Activated naive CD8-positive, alpha-beta T cell (primary cell): ENCODE data around the gene RCBTB2.

ENCODE experiments used
- H3K27ac Mint-ChIP-seq: one replicate; pipeline ENCODE4 v1.8.0; 2021; ENCODE audit warnings: mixed read lengths
- H3K27me3 Mint-ChIP-seq: one replicate; pipeline ENCODE4 v1.8.0; 2021; ENCODE audit warnings: mixed read lengths
- H3K36me3 Mint-ChIP-seq: one replicate; pipeline ENCODE4 v1.8.0; 2021; ENCODE audit warnings: mixed read lengths
- H3K4me1 Mint-ChIP-seq: one replicate; pipeline ENCODE4 v1.8.0; 2021; ENCODE audit warnings: low read depth, mixed read lengths
- H3K4me3 Mint-ChIP-seq: one replicate; pipeline ENCODE4 v1.8.0; 2021; ENCODE audit warnings: mild to moderate bottlenecking, mixed read lengths
- H3K9me3 Mint-ChIP-seq: one replicate; pipeline ENCODE4 v1.8.0; 2021; ENCODE audit warnings: low read depth, mixed read lengths

RCBTB2 gene

DNA sequence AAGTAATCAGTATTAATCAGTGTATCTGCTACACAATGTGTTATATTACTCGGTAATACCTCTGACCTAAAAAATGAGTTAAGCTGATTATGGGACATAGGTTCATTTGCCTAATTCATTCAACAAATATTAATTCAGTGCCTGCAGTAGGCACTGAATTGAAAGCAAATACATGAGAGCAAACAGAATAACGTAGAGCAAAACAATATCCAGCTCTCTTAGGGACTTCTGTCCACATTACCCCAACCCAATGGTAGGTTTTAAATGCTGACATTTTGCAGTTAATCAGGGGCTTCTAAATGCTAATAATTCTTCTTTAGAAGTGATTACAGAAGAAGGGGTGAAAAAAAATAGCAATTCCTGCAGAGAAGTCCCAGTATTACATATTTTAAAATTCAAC, 4.9 kb downstream of the RCBTB2 start:
- no peak overlapping the region for H3K4me3 Mint-ChIP-seq
- H3K36me3 Mint-ChIP-seq = peaks cover 6% of the 10 kb centered on the region
- H3K4me1 Mint-ChIP-seq = peaks cover 9% of the 10 kb centered on the region
- no peaks in the 10 kb centered on the region for H3K9me3 Mint-ChIP-seq
- H3K27me3 Mint-ChIP-seq = no peaks in the 10 kb centered on the region
- no peak overlapping the region for H3K27ac Mint-ChIP-seq

DNA sequence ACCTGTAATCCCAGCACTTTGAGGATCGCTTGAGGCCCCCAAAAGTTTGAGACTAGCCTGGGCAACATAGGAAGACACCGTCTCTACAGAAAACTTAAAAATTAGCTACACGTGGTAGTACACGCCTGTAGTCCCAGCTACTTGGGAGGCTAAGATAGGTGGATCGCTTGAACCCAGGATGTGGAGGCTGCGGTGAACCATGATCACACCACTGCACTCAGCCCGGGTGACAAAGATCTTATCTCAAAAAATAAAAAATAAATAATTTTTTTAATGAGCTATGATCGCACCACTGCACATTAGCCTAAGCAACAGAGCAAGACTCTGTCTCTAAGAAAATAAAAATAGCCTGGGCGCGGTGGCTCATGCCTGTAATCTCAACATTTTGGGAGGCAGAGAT, 6.6 kb downstream of the RCBTB2 start:
- H3K36me3 Mint-ChIP-seq = peaks cover 9% of the 10 kb centered on the region
- no peak overlapping the region for H3K4me3 Mint-ChIP-seq
- no peak overlapping the region for H3K27ac Mint-ChIP-seq
- H3K27me3 Mint-ChIP-seq = no peaks in the 10 kb centered on the region
- no peaks in the 10 kb centered on the region for H3K9me3 Mint-ChIP-seq
- peaks cover 1% of the 10 kb centered on the region for H3K4me1 Mint-ChIP-seq

DNA sequence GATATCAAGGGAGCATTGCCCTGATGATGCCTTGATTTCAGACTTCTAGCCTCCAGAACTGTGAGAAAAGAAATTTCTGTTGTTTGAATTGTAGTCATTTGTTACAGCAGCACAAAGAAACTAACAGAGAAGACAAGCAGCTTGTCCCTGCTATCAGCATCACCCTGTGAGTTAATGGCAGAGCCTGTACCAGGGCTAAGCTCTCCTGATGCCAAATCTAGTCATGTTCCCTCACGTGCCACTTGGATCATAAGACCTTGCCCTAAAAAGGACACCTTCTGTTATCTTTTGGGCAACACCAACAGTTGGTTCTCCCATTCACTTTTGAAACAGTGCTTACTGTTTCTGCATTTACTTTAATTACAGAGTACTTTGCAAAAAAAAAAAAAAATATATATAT, 14.8 kb downstream of the RCBTB2 start:
- Mint-ChIP-seq H3K27me3 (no peaks in the 10 kb centered on the region), H3K4me1 (no peaks in the 10 kb centered on the region), H3K4me3 (no peak overlapping the region), H3K36me3 (peaks cover 9% of the 10 kb centered on the region), H3K27ac (no peak overlapping the region), H3K9me3 (no peaks in the 10 kb centered on the region)

DNA sequence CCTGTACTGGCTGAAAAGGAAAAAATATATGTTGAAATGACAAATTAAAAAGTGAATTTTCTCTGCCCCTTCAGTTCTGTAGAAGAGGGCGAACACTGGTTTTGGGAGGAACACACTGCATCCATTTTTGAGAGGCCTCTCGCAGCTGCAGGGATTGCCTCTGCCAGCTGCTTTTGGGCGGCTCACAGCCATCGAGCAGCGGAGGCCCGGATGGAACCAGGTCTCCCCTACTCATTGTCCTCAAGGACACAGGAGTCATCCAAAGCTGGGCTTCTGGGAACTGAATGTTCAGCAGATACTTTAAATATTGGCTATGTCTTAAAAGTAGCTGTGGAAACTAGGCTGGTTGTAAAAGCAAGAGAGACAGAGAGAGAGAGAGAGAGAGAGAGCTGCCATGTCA, 17.1 kb downstream of the RCBTB2 start:
- Mint-ChIP-seq H3K4me1 (no peaks in the 10 kb centered on the region), H3K27me3 (no peaks in the 10 kb centered on the region), H3K36me3 (peaks cover 11% of the 10 kb centered on the region), H3K27ac (no peak overlapping the region), H3K9me3 (no peaks in the 10 kb centered on the region), H3K4me3 (no peak overlapping the region)

DNA sequence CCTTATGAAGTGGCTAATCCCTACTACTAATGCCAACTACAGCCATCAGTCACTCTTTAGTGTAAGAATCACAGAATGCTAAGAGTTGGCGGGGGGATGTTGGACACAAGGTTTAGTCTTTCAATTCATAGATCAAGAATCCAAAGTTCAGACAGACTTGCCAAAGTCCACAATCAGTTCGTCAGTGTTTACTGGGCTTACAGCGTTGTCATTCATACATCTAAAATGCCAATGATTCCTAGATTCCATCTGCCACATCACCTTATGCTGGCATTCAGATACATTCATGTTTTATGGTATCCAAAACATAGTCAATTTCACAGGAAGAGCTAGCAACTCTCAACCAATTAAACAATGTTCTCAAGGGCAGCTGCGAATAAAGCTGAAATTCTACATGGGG, 18.1 kb downstream of the RCBTB2 start:
- Mint-ChIP-seq H3K4me3 (no peak overlapping the region), H3K27me3 (no peaks in the 10 kb centered on the region), H3K36me3 (peaks cover 9% of the 10 kb centered on the region), H3K9me3 (no peaks in the 10 kb centered on the region), H3K27ac (no peak overlapping the region), H3K4me1 (peaks cover 1% of the 10 kb centered on the region)

DNA sequence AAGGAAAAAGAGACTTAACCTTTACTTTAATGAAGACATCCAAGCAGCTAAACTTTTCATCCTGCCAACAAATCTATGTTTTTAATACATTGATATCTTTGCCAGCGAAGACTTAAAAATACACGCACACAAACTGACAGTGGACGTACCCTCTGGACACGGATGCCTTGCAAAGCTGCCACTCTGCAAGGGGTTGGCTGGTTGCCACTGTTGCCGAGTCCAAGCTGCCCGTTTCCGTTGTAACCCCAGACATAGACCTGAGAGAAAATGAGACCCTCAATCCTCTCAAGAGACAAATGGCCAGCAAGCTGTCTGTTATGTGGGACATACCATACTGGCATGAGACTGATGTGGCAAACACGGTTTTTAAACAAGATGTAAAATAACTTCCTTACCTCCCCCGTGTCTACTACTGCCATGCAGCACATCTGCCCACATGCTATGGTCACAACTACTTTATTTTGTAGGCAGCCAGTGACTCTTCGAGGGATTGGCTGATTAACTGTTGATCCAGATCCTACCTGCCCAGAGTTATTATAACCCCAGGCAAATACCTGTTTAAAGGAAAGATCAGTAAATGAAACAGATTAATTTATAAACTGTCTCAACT, 21.2 kb downstream of the RCBTB2 start:
- H3K4me1 Mint-ChIP-seq = peaks cover 7% of the 10 kb centered on the region
- no peak overlapping the region for H3K4me3 Mint-ChIP-seq
- H3K27me3 Mint-ChIP-seq = no peaks in the 10 kb centered on the region
- H3K27ac Mint-ChIP-seq = no peak overlapping the region
- H3K9me3 Mint-ChIP-seq = no peaks in the 10 kb centered on the region
- H3K36me3 Mint-ChIP-seq = peaks cover 9% of the 10 kb centered on the region

DNA sequence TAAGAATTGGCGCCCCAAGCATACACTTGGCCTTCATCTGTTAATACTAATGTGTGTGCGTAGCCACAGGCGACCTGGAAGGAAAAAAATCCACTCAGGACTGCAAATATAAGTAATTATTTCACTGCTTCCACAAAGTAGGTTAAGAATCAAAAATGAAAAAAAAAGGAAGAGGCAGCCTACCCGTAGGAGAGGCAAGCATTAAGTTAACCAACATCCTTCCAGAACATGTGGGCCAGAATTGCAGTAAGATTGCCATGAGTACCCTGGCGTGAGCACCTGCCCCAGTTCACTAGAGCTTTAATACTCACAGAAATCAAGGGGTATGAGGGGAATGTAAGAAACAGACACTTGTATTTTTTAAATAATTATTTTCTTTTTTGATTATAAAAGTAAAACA, 22.2 kb downstream of the RCBTB2 start:
- H3K36me3 Mint-ChIP-seq = peaks cover 9% of the 10 kb centered on the region
- H3K27ac Mint-ChIP-seq = no peak overlapping the region
- peaks cover 17% of the 10 kb centered on the region for H3K4me1 Mint-ChIP-seq
- H3K4me3 Mint-ChIP-seq = no peak overlapping the region
- H3K27me3 Mint-ChIP-seq = no peaks in the 10 kb centered on the region
- no peaks in the 10 kb centered on the region for H3K9me3 Mint-ChIP-seq

DNA sequence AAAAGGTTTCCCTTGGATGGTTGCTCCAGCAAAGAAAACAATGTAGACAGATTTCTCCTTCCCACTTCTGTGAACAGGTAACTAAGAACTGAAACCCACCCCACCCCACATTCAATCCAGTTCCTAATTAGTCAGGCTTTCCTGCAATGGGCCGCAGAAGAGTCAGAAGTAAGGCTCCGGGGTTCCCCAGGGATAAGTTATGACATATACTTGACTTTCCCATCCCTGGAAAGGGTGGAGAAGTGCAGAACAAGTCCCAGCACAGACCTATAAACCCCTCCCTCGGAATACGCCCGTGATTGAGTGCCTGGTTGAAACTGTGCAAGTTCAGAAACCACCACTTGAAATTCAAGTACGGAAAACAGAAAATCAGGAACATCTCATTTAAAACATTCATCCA, 24.9 kb downstream of the RCBTB2 start:
- Mint-ChIP-seq H3K4me1 (peaks cover 38% of the 10 kb centered on the region), H3K4me3 (no peak overlapping the region), H3K9me3 (no peaks in the 10 kb centered on the region), H3K36me3 (peaks cover 7% of the 10 kb centered on the region), H3K27me3 (no peaks in the 10 kb centered on the region), H3K27ac (no peak overlapping the region)

DNA sequence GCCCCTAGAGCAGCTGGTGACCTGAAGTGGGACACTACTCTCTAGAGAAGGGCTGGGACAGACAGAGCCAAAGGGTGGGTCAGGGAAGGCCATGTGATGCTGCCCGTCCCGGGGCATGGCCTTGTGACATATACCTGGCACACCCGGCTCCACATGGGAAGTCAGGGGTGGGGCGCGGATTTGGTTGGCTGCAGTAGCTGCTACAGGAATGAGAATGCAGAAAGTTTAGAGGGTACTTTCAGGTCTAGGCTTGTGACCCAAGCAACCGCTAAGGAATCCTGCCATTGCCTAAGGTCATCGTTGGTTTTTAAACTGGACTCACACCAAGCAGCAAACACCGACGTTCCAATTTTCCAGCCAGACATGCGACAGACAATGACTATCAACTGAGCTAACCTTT, 25.9 kb downstream of the RCBTB2 start:
- no peak overlapping the region for H3K4me3 Mint-ChIP-seq
- H3K4me1 Mint-ChIP-seq = peaks cover 38% of the 10 kb centered on the region

DNA sequence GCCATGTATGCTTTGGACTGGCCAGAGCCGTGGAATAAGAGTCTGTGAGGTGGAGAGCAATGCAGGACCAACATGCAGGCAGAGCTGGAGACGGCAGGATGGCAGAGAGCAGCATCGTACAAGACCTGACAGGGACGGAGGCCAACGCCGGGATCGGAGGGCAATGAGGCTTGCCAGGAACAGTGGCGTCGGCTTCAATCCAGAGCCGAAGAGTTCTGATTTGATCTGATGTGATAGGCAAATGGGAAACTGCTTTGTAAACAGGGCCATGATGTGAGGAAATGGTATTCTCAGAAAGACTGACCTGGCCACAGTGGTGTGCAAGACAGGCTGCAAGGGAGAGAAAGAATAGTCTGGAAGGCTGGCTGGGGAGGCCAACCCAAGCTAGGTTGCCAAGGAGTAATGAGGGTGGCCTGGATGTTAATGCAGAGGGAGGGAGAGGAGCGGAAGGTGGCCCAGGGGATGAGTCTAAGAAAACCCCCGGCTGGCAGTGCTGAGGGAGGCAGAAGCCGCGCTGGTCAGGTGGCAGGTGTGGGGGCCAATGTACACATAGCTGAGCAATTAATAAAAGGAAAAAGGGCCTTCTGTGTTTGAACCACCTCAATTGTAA, 26.7 kb downstream of the RCBTB2 start:
- H3K27me3 Mint-ChIP-seq = no peaks in the 10 kb centered on the region
- peaks cover 2% of the 10 kb centered on the region for H3K36me3 Mint-ChIP-seq
- peaks cover 38% of the 10 kb centered on the region for H3K4me1 Mint-ChIP-seq
- H3K27ac Mint-ChIP-seq = peak overlapping the region; percentile 76
- H3K4me3 Mint-ChIP-seq = peak overlapping the region; percentile 62
- H3K9me3 Mint-ChIP-seq = no peaks in the 10 kb centered on the region

More for the DNA sequence above, 25.9 kb downstream of the RCBTB2 start:
- Mint-ChIP-seq H3K27ac (no peak overlapping the region), H3K9me3 (no peaks in the 10 kb centered on the region), H3K27me3 (no peaks in the 10 kb centered on the region), H3K36me3 (peaks cover 7% of the 10 kb centered on the region)

DNA sequence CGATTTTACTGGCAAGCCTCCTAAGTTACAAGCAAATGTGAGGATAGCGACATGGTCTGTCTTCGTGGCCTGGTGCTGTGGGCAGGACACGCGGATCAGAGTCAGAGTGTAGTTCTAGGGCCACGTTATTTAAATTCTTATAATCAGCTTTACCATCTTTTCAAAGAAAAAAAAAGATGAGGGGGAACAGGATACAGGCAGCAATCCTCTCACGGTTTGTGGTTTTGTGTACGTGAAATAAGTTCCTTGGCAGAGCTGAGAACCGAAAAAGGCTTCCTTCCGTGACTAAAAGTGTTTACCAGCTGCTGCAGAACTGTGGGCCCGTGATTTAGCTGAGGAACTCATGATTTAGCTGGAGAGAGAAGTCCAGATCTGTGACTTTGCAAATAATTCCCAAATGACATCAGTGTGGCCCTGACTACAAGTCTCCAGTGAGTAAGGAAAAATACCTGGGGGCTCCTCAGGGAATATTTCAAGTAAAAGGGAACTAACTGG, 27.2 kb downstream of the RCBTB2 start:
- Mint-ChIP-seq H3K36me3 (peaks cover 2% of the 10 kb centered on the region), H3K4me3 (peak overlapping the region; percentile 62), H3K4me1 (peaks cover 40% of the 10 kb centered on the region), H3K27me3 (no peaks in the 10 kb centered on the region), H3K9me3 (no peaks in the 10 kb centered on the region), H3K27ac (peak overlapping the region; percentile 93)

DNA sequence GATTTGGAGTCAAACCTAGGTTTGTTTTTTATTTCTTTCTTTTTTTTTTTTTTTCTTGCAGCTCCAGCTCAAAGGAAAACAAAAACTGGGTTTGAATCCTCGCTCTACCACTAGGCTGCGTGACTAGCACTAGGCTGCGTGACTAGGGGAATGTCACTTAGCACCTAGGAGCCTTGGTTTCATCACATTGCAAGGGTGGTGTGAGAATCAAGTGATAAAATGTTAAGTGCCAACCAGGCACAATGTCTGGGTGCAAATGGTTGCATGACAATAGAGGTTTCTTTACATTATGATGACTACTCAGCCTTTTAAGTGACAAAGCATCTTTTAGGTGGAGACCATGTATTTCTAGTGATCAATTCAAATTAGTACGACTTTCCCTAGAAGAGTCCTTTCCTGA, 27.9 kb downstream of the RCBTB2 start:
- Mint-ChIP-seq H3K27me3 (no peaks in the 10 kb centered on the region), H3K36me3 (peaks cover 2% of the 10 kb centered on the region), H3K9me3 (no peaks in the 10 kb centered on the region), H3K4me3 (peak overlapping the region; percentile 62), H3K27ac (peak overlapping the region; percentile 93), H3K4me1 (peaks cover 39% of the 10 kb centered on the region)

DNA sequence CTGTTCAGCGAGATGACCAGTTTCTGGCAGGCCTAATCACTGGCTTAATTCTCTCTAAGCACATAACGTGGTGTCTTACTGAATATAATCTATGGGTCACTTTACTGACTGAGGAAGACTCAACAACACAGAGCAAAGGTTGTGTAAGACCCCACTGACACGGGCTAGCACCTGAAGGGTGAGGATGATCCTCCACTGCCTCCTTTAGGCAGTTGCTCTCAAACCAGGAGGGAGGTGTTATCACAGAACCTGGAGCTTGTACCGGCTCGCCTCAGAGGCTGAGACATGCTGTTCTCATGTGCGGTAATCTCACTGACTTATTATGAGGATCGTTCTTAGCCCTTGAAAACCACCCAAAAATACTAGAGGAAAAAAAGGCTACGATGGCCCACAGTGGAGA, 28.3 kb downstream of the RCBTB2 start:
- Mint-ChIP-seq H3K27me3 (no peaks in the 10 kb centered on the region), H3K9me3 (no peaks in the 10 kb centered on the region), H3K27ac (peak overlapping the region; percentile 93), H3K4me3 (no peak overlapping the region), H3K4me1 (peaks cover 39% of the 10 kb centered on the region), H3K36me3 (peaks cover 2% of the 10 kb centered on the region)

DNA sequence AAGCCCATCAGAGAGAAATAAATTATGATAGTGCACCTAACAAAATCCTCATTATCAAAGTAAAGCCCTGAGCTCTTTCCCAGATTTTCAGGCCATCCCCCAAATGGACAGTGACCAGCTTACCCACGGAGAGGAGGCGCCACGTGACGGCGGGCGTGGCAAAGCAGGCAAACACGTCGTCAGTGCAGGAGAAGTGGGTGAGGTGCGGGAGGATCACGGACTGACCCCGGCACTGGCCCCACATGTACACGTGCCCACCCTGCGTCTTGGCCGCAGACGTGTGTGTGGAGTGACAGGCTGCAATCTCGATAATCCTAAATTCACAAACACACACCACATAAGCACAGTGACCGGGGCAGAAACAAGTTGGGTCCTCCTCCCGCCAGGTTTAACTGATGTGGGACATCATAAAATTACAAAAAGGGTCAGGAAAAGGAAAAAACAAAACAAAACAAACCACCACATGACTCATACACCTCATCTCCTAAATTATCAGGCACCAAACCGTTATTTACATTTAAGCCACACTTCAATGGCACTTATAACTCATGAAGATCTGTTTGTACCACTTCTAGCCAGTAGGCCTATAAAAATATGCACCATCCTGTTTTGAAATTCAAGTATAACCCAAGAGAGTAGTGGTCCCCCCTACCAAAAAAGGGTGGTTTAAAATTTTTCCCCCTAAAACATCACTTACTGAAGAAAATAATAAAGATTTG, 30.1 kb downstream of the RCBTB2 start:
- Mint-ChIP-seq H3K4me3 (no peak overlapping the region), H3K36me3 (peaks cover 2% of the 10 kb centered on the region), H3K27ac (no peak overlapping the region)

DNA sequence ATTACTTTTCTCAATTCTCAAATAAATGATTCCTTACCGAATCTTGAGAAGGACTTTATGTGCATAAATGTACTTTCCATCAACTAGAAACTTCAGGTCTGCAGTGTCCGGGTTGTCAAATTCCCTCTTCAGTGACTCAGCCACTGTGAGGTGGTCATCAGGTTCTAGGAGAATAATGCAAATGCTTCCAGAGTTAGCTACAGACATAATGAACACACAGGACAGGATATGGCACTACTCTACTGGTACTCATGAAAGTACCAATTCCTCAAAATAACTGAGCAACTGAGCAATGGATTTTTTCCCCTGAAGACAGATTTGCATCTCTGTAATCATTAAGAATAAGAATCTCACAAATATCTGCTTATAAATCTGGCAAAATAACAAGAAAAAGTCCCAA, 31.2 kb downstream of the RCBTB2 start:
- H3K27me3 Mint-ChIP-seq = no peaks in the 10 kb centered on the region
- H3K27ac Mint-ChIP-seq = no peak overlapping the region
- peaks cover 40% of the 10 kb centered on the region for H3K4me1 Mint-ChIP-seq
- H3K4me3 Mint-ChIP-seq = no peak overlapping the region
- H3K36me3 Mint-ChIP-seq = peaks cover 2% of the 10 kb centered on the region
- H3K9me3 Mint-ChIP-seq = no peaks in the 10 kb centered on the region

More for the DNA sequence above, 30.1 kb downstream of the RCBTB2 start:
- Mint-ChIP-seq H3K9me3 (no peaks in the 10 kb centered on the region), H3K4me1 (peaks cover 39% of the 10 kb centered on the region), H3K27me3 (no peaks in the 10 kb centered on the region)
